HG03442 (cell line): ENCODE measurements around the gene MAGEA4.
"Not testable (repeated sequence)": the region's sequence is repeated elsewhere in the genome, so short reads cannot be mapped to it uniquely, and the experiment has no call there.

Experiments
- ATAC-seq: cut with Tn5 transposase; IDR thresholded peaks from one replicate; pipeline ENCODE4 v1.9.1; 2021; ENCODE audit warnings: mild to moderate bottlenecking, moderate library complexity; ENCODE audit not compliant: unreplicated experiment

The MAGEA4 gene

DNA sequence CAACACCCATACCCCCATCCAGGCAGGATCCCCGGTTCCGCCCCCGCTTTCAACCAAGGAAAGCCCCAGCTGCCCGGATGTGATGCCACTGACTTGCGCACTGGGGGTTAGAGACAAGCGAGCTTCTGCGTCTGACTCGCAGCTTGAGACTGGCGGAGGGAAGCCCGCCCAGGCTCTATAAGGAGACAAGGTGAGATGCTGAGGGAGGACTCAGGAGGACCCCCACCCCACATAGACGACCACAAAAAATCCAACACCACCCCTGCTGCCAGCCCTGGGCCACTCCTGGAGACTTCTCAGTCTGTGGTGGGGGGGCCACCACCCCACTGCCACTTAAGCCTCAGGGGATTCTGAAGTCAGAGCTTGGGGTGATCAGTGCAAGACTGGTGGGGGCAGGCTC, at the start of gene MAGEA4:
TSS of gene MAGEA4 (plus strand) at position 110 of the 400 bp plus-strand sequence. CDS start 10,776 bp downstream, outside the sequence.
- ATAC-seq: no peak

GRCh38 chrX:151870602-151871001, 42.1 kb upstream of the MAGEA4 start:
- ATAC-seq: no peak

DNA sequence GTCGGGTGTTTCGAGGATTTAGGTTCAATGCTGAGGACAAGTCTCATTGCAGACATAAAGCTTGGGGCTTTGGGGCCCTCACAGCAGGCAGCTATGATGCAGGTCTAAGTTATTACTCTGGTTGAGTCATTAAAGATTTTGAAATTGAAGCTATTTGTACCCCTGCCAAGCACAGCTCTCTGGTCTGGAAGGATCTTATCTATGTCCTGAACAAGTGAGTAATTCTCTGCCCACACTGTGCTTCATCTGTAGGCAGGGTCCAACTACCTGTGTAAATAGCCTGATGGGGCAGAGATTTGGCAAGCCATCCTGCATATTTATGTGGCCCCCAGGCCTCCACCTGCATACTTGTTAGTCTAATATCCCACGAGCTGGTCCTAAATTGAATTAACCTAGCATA, 41.4 kb upstream of the MAGEA4 start:
- ATAC-seq: no peak

- ATAC-seq: no peak
Observed at GRCh38 chrX:151873096-151873495, 39.6 kb upstream of the MAGEA4 start.

- no peak for ATAC-seq
Observed at GRCh38 chrX:151875270-151876026, 37.2 kb upstream of the MAGEA4 start.

DNA sequence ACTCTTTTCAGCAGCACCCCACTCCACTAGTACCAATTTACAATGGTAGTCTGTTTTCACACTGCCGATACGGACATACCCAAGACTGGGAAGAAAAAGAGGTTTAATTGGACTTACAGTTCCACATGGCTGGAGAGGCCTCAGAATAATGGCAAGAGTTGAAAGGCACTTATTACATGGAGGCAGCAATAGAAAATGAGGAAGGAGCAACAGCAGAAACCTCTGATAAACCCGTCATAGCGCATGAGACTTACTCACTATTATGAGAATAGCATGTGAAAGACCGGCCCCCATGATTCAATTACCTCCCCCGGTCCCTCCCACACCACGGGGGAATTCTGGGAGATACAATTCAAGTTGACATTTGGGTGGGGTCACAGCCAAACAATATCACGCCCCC, 34.1 kb upstream of the MAGEA4 start:
- no peak for ATAC-seq

DNA sequence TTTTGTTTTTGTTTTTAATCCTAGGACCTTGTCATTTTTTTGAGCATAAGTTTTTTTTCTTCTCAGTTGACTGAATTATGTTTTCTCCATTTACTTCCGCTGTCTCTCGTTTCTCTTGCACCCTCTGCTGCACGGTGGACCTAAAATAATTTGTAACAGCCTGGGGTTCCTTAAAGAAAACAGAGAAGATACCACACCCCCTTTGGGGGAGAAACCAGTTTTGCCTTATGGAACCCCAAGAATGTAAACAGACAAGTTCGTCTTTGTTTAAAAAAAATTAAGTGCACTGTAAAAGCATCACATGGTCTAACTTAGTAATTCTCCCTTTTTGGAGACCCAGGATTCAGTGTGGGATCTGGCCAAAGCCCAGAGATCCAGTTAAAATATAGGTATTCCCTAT, 32.8 kb upstream of the MAGEA4 start:
- no peak for ATAC-seq

DNA sequence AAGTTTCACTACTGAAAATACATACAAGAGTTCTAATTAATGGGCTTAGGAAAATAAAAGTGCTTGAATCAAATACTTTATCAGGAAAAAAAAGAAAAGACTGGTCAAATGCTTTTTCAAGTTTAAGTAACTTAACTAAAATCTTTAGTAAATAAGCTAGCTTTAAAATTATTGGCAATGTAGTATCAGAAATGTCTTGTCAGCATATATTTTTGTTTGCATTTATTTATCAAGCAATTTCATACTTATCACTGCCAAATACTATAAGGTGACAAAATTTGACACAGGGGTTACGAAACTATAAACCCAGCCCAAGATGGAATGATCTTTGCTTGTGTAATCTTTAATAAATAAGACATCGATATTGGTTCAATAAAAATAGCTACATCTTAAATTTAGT, 31.8 kb upstream of the MAGEA4 start:
- ATAC-seq: no peak

GRCh38 chrX:151889421-151889820, 23.3 kb upstream of the MAGEA4 start:
- no peak for ATAC-seq

GRCh38 chrX:151896734-151897474, 15.8 kb upstream of the MAGEA4 start:
- no peak for ATAC-seq

DNA sequence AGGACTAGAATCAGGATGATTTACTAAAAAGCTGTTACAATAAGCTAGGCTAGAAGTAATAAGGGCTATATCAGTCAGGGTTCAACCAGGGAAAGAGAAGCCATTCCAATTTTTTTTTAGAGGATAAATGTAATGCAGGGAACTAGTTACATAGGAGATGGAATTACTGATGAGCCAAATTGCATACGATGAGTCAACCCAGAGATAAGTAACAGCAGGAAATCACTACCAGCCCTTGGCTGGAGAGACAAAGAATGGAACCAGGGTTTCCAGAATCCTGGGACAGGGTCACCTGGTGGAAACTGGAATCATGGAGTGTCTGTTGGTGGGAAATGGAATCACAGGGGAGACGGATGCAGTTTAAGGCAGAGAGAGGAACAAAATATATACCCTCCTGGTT, 13.1 kb upstream of the MAGEA4 start:
- ATAC-seq: no peak

DNA sequence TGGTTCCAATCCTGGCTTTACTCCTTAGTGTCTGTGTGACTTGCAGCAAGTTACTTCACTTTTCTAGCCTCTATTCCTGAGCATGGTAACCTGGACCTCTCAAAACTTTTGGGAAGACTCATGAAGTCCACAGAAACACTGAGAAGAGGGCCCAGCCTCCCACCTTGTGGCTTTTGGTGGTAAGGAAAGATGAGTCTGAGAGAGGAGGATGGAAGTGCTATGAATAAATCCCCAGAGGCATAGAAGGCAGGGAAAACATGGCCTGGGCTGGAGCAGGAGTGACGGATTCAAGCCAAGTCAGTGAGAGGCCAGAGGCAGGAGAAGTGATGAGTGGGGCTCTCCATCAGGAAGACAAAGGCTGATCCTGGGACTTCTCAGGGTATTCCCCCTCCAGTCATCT, 10.9 kb upstream of the MAGEA4 start:
- no peak for ATAC-seq

DNA sequence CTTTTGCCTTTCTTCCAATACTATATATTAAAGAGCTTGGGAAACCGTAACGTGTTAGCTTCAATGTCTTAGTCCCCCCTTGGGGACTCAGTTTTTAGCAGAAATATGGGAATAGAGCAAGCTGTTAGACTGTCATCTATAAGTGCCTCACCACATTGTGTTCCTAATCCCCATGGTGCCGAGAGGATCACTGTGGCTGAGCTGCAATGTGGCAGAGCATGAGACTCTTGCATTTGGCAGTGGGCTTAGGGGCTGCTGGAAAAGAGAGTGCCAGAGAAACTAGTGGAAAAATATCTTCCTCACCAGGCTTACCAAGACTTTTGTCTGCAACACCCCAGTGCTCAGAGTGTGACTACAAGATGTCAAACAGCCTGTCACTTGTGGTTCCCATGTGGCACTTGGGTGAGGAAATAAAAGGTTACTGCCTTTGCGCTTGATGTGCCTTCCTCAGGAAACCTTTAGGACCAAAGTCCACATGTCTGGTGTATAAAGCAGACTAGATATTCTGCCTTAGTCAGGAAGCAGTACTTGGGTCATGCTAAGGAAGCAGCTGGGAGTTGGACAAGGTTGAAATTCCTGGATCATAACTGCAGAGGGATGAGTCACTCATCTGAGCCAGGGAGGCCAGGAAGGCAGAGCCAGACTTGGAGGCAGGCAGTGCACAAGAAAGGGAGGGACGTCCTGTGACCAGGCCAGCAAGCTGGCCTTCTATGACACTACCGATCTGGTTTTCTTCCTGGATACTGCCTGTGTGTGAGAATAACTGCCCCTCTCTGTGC, 9.7 kb upstream of the MAGEA4 start:
- no peak for ATAC-seq

- ATAC-seq: no peak
Observed at GRCh38 chrX:151904989-151905388, 7.7 kb upstream of the MAGEA4 start.

DNA sequence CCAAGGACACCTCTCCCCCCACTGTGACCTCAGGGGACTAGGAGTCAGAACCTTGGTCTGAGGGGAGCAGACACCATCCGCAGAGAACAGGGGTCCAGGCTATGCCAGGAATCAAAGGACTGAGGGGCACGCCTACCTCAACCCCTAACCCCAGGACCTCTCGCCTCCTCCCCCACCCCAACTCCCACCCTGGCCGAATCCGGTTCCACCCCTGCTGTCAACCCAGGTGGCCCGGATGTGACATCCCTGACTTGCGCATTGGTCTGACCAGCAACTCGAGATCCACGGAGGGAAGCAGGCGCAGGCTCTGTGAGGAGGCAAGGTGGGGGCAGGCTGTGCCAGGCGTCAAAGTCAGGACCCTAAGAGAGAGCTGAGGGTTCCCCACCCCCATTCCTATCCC, 468 bp upstream of the MAGEA4 start:
- ATAC-seq: no peak

GRCh38 chrX:151918736-151919135, 6.0 kb downstream of the MAGEA4 start:
- not testable (repeated sequence) for ATAC-seq

DNA sequence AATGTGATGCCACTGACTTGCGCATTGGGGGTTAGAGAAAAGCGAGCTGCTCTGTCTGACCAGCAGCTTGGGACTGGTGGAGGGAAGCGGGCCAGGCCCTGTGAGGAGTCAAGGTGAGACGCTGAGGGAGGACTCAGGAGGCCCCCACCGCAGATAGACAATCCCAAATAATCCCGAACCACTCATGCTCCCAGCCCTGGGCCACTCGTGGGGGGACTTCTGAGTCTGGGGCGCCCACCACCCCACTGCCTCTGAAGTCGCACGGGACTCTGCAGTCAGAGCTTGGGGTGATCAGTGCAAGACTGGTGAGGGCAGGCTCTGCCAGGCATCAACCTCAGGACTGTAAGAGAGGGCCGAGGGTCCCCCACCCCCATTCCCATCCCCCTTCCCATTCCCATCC, 6.9 kb downstream of the MAGEA4 start:
- ATAC-seq: no peak

DNA sequence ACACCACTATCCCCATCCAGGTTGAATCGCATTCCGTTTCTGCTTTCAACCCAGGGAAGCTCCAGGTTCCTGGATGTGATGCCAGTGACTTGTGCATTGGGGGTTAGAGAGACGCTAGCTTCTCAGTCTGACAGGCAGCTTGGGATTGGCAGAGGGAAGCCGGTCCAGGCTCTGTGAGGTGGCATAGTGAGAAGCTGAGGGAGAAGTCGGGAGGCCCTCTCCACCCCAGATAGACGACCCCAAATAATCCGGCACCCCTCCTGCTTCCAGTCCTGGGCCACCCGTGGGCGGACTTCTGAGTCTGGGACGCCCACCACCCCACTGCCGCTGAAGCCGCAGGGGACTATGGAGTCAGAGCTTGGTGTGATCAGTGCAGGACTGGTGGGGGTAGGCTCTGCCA, 7.4 kb downstream of the MAGEA4 start:
- ATAC-seq: no peak

DNA sequence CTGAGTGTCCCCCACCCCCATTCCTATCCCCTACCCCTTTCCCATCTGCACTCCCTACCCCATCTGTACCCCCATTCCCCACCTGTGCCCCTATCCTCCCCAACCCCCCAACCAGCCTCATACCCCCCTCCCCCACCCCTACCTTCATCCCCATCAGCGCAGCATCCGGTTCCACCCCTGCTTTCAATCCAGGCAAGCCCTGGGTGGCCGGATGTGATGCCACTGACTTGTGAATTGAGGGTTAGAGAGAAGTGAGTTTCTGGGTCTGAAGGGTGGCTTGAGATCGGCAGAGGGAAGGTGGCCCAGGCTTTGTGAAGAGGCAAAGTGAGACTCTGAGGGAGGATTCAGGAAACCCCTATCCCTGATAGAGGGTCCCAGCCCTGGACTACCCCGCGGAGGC, 7.8 kb downstream of the MAGEA4 start:
- ATAC-seq: no peak

DNA sequence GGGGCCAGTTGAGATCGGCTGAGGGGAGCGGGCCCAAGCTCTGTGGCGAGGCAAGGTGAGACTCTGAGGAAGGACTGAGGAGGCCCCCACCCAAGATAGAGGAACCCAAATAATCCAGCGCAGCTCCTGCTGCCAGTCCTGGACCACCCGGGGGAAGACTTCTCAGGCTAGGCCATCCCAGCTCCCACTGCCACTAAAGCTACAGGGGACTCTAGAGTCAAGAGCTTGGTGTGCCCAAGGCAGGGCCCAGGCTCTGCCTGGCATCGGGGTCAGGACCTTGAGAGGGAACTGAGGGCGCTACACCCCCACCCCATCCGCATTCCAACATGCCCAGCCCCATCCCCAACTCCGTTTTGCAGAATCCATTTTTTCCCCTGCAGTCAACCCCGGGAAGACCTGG, 8.6 kb downstream of the MAGEA4 start:
- ATAC-seq: no peak

DNA sequence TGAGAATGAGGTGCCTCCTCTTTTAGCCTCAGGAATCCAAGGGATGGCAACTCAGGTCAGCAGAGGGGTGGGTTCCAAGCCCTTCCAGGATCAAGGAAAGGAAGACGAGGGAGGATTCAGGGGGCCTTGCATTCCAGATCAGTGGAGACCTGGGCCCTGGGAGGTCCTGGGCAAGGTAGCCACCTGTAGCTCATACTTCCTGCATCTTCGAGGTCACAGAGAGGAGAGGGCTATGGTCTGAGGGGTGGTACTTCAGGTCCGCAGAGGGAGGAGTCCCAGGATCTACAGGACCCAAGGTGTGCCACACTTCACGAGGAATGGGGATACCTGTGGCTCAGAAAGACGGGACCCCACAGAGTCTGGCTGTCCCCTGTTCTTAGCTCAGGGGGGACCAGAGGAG, 9.2 kb downstream of the MAGEA4 start:
- no peak for ATAC-seq

GRCh38 chrX:151922692-151923091, 10.0 kb downstream of the MAGEA4 start:
- no peak for ATAC-seq
